Astrocyte (in vitro differentiated cells and primary cell): ENCODE results near the gene ANKLE2. TPM values are rescaled to one million over a fixed set of nuclear protein-coding genes. Genes with fewer than 3 reads are reported as not detected.

Source experiments
- DNase-seq: peaks from one replicate; pipeline ENCODE4 v3.0.0-alpha.2; 2010; ENCODE audit warnings: low read depth
- FAIRE-seq: peaks from 2 replicates; lab custom pipeline; 2011; peaks lifted over from hg19 to GRCh38; lab: Jason Lieb, UNC
- H2AFZ ChIP-seq: 2 replicates; pipeline ENCODE4 v1.6.0; 2012; ENCODE audit warnings: low read depth, low read length, inconsistent platforms
- H3K27ac ChIP-seq: 2 replicates; pipeline ENCODE4 v1.5.1; 2011; ENCODE audit warnings: low read depth, low read length, inconsistent platforms
- H3K27me3 ChIP-seq: 2 replicates; pipeline ENCODE4 v1.6.0; 2011; ENCODE audit warnings: low read length, inconsistent platforms; ENCODE audit not compliant: insufficient read depth
- H3K36me3 ChIP-seq: 2 replicates; pipeline ENCODE4 v1.5.1; 2011; ENCODE audit warnings: low read length, inconsistent platforms; ENCODE audit not compliant: insufficient read depth
- H3K4me1 ChIP-seq: 2 replicates; pipeline ENCODE4 v1.5.1; 2011; ENCODE audit warnings: low read length, inconsistent platforms; ENCODE audit not compliant: insufficient read depth
- H3K4me2 ChIP-seq: 2 replicates; pipeline ENCODE4 v1.6.0; 2012; ENCODE audit warnings: low read length, inconsistent platforms
- H3K4me3 ChIP-seq: 2 replicates; pipeline ENCODE4 v1.5.1; 2011; ENCODE audit warnings: low read depth, mild to moderate bottlenecking, low read length, inconsistent platforms; ENCODE audit not compliant: insufficient read depth
- H3K79me2 ChIP-seq: 2 replicates; pipeline ENCODE4 v1.6.0; 2012; ENCODE audit warnings: mild to moderate bottlenecking, low read length, inconsistent platforms; ENCODE audit not compliant: insufficient read depth
- H3K9ac ChIP-seq: 2 replicates; pipeline ENCODE4 v1.6.0; 2012; ENCODE audit warnings: mild to moderate bottlenecking, low read length, inconsistent platforms
- H3K9me3 ChIP-seq: 2 replicates; pipeline ENCODE4 v1.5.1; 2012; ENCODE audit warnings: low read depth, mild to moderate bottlenecking, low read length, inconsistent platforms; ENCODE audit not compliant: insufficient read depth
- H4K20me1 ChIP-seq: 2 replicates; pipeline ENCODE4 v1.6.0; 2012; ENCODE audit warnings: low read length, inconsistent platforms; ENCODE audit not compliant: insufficient read depth
- H3K27ac Mint-ChIP-seq: one replicate; pipeline ENCODE4 v1.8.0; 2021; ENCODE audit warnings: mild to moderate bottlenecking, mixed read lengths; ENCODE audit not compliant: unreplicated experiment
- H3K27me3 Mint-ChIP-seq: one replicate; pipeline ENCODE4 v1.8.0; 2021; ENCODE audit warnings: low read depth, mixed read lengths; ENCODE audit not compliant: unreplicated experiment
- H3K36me3 Mint-ChIP-seq: one replicate; pipeline ENCODE4 v1.8.0; 2021; ENCODE audit warnings: low read depth, mixed read lengths; ENCODE audit not compliant: unreplicated experiment
- H3K4me1 Mint-ChIP-seq: one replicate; pipeline ENCODE4 v1.8.0; 2021; ENCODE audit warnings: low read depth, mixed read lengths; ENCODE audit not compliant: unreplicated experiment
- H3K4me3 Mint-ChIP-seq: one replicate; pipeline ENCODE4 v1.8.0; 2021; ENCODE audit warnings: mild to moderate bottlenecking, moderate library complexity, mixed read lengths; ENCODE audit not compliant: unreplicated experiment
- H3K9me3 Mint-ChIP-seq: one replicate; pipeline ENCODE4 v1.8.0; 2021; ENCODE audit warnings: mild to moderate bottlenecking, mixed read lengths; ENCODE audit not compliant: unreplicated experiment
- EZH2 ChIP-seq: IDR thresholded peaks from 2 replicates; pipeline ENCODE4 v1.6.1; 2012; ENCODE audit warnings: mild to moderate bottlenecking, low read length, inconsistent platforms; ENCODE audit not compliant: insufficient read depth
- total RNA-seq: library from RNA; stranded (reverse); gene quantifications from 2 replicates; pipeline ENCODE4 v1.2.1, GENCODE V29; 2021
- TF ChIP-seq, protein P1 (sequence below): IDR thresholded peaks from 2 replicates; pipeline ENCODE4 v1.5.1; 2011; ENCODE audit warnings: low read depth, mild to moderate bottlenecking, inconsistent platforms, low read length, moderate library complexity; ENCODE audit not compliant: insufficient read depth

The ANKLE2 gene
- total RNA-seq, 1 donor from 2014 or later = 140 TPM

DNA sequence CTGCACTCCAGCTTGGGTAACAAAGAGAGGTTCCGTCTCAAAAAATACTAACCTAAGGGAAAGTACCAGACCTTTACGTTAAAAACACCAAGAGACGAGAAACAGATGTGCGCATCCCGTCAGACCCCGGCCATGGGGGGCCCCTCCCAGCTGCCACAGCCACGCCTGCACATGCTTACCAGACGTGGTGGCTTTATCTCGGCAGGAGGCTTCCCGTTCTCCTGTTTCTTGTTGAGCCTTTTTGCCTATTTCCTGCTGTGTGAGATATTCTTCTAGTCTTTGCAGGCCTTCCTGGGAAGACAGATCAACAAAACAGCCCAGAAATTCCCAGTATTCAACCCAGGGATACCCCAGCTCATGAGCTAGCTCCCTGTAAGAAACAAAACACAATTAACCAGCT is 27.4 kb downstream of the ANKLE2 start:
- H3K79me2 ChIP-seq = peaks cover 41% of the 10 kb centered on the region
- no peak overlapping the region for H3K9ac ChIP-seq
- no peaks in the 10 kb centered on the region for H3K27me3 ChIP-seq
- FAIRE-seq (no peak), DNase-seq (no peak)
- Mint-ChIP-seq H3K36me3 (peaks cover 27% of the 10 kb centered on the region), H3K4me3 (no peak overlapping the region), H3K27ac (peak overlapping the region; percentile 37), H3K27me3 (no peaks in the 10 kb centered on the region), H3K9me3 (no peaks in the 10 kb centered on the region), H3K4me1 (no peaks in the 10 kb centered on the region)
- H3K36me3 ChIP-seq = peaks cover 55% of the 10 kb centered on the region
- no peak for TF ChIP-seq EZH2
- TF ChIP-seq, protein P1, sequence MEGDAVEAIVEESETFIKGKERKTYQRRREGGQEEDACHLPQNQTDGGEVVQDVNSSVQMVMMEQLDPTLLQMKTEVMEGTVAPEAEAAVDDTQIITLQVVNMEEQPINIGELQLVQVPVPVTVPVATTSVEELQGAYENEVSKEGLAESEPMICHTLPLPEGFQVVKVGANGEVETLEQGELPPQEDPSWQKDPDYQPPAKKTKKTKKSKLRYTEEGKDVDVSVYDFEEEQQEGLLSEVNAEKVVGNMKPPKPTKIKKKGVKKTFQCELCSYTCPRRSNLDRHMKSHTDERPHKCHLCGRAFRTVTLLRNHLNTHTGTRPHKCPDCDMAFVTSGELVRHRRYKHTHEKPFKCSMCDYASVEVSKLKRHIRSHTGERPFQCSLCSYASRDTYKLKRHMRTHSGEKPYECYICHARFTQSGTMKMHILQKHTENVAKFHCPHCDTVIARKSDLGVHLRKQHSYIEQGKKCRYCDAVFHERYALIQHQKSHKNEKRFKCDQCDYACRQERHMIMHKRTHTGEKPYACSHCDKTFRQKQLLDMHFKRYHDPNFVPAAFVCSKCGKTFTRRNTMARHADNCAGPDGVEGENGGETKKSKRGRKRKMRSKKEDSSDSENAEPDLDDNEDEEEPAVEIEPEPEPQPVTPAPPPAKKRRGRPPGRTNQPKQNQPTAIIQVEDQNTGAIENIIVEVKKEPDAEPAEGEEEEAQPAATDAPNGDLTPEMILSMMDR = no peak
- H3K4me1 ChIP-seq = no peaks in the 10 kb centered on the region
- H2AFZ ChIP-seq = no peak overlapping the region
- peaks cover 84% of the 10 kb centered on the region for H4K20me1 ChIP-seq
- no peak overlapping the region for H3K4me2 ChIP-seq
- H3K4me3 ChIP-seq = no peak overlapping the region
- H3K9me3 ChIP-seq = no peaks in the 10 kb centered on the region
- H3K27ac ChIP-seq = no peak overlapping the region

DNA sequence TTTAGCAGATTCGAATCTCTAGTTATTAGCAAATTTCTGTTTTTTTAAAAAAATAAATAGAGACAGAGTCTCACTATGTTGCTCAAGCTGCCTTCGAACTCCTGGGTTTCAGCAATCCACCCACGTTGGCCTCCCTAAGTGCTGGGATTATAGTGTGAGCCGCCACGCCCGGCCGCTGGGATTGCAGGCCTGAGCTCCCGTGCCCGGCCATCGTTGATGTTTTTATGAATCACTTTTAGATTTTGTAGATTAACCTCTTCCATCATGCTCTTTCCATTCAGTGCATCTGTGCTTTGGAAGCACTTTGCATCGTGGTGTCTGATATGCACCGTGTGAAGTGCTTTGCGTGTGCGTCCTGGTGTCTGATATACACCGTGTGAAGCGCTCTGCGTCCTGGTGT is 30.1 kb downstream of the ANKLE2 start:
- H3K27me3 Mint-ChIP-seq = no peaks in the 10 kb centered on the region
- H3K4me1 Mint-ChIP-seq = no peaks in the 10 kb centered on the region
- H4K20me1 ChIP-seq = peaks cover 86% of the 10 kb centered on the region
- FAIRE-seq = no peak
- H3K9ac ChIP-seq = no peak overlapping the region
- no peak overlapping the region for H3K4me2 ChIP-seq
- TF ChIP-seq EZH2 = no peak
- TF ChIP-seq, protein P1 = no peak
- H3K9me3 ChIP-seq = no peaks in the 10 kb centered on the region
- no peaks in the 10 kb centered on the region for H3K9me3 Mint-ChIP-seq
- H3K79me2 ChIP-seq = peaks cover 41% of the 10 kb centered on the region
- H3K27ac ChIP-seq = no peak overlapping the region
- peaks cover 28% of the 10 kb centered on the region for H3K36me3 Mint-ChIP-seq
- H3K4me3 ChIP-seq = no peak overlapping the region
- no peak overlapping the region for H3K4me3 Mint-ChIP-seq
- H3K36me3 ChIP-seq = peaks cover 53% of the 10 kb centered on the region
- H2AFZ ChIP-seq = no peak overlapping the region
- DNase-seq = no peak
- H3K27me3 ChIP-seq = no peaks in the 10 kb centered on the region
- no peaks in the 10 kb centered on the region for H3K4me1 ChIP-seq
- H3K27ac Mint-ChIP-seq = no peak overlapping the region

DNA sequence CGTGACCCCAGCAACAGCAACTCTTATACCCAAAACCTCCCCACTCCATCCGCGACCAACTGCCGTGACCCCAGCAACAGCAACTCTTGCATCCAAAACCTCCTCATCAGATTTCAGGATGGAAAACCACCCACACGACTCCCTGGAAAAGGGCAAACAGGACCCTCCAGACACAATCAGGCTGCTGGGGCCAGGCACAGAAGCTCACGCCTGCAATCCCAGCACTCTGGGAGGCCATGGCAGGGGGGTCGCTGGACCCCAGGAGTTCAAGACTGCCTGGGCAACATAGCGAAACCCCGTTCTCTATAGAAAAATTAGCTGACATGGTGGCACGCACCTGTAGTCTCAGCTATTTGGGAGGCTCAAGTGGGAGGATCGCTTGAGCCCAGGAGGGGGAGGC is 31.3 kb downstream of the ANKLE2 start:
- Histone ChIP-seq H3K4me2 (no peak overlapping the region), H3K4me1 (no peaks in the 10 kb centered on the region), H3K79me2 (peaks cover 42% of the 10 kb centered on the region), H3K36me3 (peaks cover 60% of the 10 kb centered on the region), H3K9ac (no peak overlapping the region), H2AFZ (no peak overlapping the region), H3K27ac (no peak overlapping the region), H3K9me3 (no peaks in the 10 kb centered on the region), H3K4me3 (no peak overlapping the region), H4K20me1 (peaks cover 88% of the 10 kb centered on the region), H3K27me3 (no peaks in the 10 kb centered on the region)
- no peak for TF ChIP-seq EZH2
- TF ChIP-seq, protein P1 = no peak
- DNase-seq (no peak), FAIRE-seq (no peak)
- Mint-ChIP-seq H3K36me3 (peaks cover 35% of the 10 kb centered on the region), H3K9me3 (no peaks in the 10 kb centered on the region), H3K4me3 (no peak overlapping the region), H3K4me1 (no peaks in the 10 kb centered on the region), H3K27me3 (no peaks in the 10 kb centered on the region), H3K27ac (peak overlapping the region; percentile 66)
